ENCODE measurements around the gene ERV3-1. TPM values are rescaled to one million over a fixed set of nuclear protein-coding genes. Genes with fewer than 3 reads are reported as not detected.
"Not testable (repeated sequence)": the region's sequence is repeated elsewhere in the genome, so short reads cannot be mapped to it uniquely, and the experiment has no call there.

Gene ERV3-1
- 19.3 TPM for total RNA-seq

DNA sequence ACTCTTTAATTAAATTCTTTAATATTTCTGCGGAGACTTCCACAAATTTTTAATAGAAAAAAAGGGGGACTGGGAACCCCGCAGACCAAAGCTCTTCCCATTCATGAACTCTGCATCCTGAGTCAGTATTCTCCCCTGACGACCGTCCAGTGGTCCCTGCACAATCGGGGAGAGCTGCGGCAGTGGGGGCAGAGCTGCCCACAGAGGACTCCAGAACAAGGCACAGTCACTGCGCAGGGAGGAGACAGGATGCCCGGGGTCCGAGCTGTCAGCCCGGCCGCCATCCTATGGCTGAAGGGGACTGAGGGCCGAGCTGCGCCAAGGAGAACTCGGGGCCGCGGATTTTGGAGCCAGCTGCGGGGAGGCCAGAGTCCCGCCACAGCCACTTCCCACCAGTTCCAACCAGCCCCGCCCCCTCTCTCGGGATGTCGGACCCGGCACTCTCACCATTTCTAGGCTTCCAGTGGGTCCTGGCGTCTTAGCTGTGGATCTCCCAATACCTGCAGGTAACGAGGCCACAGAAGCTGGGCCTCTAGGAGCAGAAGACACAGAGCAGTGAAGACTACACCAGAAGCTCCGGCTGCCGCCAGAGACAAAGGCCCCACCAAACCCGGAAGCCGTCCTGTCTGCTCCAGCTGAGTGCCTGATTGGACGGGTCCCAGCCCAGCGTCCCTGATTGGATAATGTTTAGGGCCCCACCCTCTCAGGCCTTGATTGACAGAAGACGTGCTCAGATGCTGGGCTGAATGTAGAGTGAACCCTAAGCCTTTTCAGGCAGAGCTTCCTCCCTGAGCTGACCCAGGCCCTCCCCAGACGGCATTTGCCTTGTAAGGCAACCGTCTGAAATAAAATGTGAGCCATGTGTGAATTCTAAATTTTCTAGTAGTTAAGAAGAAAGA lies at the start of gene ERV3-1:
ERV3-1 (minus strand) TSS at position 594 of the 899 bp plus-strand sequence. CDS start 13,661 bp downstream, outside the sequence.
- DNase-seq = peak; percentile 98

DNA sequence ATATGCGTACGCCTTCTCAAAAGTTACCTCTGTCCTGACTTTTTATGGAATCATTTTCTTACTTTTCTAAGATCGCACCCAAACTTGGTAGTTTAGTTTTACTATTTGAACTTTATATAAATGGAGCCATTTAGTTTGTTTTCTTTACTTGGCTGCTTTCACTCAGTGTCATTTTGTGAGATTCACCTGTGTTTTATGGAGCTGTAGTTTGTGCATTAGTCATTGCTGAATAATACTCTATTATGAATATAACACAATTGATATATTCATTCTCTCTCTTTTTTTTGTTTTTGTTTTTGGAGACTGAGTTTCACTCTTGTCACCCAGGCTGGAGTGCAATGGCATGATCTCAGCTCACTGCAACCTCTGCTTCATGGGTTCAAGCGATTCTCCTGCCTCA lies 49.3 kb upstream of the ERV3-1 start:
- DNase-seq = not testable (repeated sequence)

- DNase-seq = not testable (repeated sequence)
These were observed 48.0 kb upstream of the ERV3-1 start for GRCh38 chr7:65054466-65054994.

DNA sequence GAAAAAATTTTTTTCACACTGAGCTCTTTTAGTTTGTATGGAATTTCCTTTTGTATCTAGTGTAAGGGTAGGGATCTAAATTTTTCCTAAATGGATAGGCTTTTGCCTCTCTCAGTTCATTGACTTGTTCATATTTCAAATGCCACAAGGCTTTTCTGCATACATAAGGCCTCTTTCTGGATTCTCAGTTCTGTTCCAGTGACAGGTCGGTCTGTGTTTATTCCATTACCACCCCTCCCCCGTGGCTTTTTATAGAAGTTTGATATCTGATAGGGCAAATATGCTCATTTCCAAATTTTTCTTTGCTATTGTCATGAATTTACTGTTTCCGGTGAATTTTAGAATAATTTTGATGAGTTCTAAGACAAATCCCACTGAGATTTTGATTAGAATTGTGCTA lies 45.2 kb upstream of the ERV3-1 start:
- not testable (repeated sequence) for DNase-seq

DNA sequence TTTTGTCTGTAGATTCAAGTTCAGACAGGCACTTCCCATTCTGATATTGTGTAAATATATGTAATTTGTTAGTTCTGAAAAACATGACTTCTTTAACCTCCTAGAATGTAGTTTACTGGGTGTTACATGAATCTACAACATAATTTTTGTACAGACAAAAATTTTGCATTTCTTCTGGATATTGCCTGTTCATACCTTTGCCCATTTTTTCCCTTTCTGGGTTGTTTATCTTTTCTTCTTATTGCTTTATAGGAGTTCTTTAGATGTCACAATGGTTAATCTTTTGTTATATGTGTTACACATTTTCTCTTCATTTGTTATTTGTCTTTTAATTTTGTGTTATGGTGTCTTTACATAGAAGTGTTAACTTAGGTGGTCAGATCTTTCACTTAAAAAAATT lies 44.7 kb upstream of the ERV3-1 start:
- DNase-seq = not testable (repeated sequence)

DNA sequence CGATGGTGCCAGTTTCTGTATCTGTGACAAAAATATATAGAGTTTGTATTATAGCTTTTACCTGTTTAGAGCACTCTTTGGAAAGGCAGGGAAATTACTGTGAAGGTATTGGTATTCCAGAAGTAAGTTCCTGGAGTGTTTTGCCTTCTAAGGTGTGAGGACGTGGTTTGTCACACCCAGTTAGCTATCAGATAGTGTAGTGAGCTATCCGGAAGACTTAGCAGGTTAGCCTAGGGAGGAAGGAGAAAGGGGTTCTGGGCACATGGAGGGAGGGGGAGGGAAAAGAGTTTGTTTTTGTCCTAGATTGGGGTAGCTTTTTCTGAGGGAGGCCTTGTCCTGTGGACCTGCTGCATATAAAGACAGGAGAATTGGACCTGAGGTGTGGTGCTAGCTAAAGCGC lies 39.8 kb upstream of the ERV3-1 start:
- DNase-seq = not testable (repeated sequence)

DNA sequence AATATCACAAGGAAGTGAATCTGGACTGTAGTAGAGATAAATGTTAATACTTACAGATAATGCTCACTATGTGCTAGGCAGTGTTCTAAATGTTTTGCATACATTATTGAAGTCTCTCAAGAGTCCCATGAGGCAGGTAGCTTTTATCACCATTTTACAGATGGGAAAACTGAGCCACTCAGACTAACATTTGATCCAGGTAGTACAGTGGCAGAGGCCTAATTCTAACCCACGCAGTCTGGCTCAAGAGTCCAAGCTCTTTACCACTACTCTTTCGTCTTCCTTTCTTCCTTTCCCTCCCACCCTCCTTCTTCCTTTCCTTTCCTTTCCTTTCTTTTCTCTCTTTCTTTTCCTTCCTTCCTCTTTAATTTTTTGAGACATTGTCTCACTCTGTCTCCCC lies 39.1 kb upstream of the ERV3-1 start:
- not testable (repeated sequence) for DNase-seq

DNA sequence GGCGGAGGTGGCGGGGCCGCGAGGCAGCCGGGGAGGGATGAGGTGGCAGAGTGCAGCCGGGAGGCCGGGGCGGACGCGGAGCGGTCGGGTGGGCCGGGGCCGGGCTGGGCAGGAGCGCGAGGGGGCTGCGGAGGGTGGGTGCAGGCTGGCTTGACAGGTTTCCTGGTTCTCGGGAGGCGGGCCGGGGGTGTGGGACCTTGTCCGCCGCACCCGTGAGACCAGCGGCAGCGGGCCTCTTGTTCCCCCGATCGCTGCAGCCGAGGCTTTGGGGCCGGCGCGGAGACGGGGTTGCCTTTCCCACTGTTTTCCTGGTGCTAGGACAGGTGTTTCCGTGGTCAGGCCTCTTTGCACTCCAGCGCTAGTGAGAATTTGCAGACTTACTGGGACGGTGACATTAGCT lies 32.3 kb upstream of the ERV3-1 start:
- DNase-seq = peak; percentile 66

DNA sequence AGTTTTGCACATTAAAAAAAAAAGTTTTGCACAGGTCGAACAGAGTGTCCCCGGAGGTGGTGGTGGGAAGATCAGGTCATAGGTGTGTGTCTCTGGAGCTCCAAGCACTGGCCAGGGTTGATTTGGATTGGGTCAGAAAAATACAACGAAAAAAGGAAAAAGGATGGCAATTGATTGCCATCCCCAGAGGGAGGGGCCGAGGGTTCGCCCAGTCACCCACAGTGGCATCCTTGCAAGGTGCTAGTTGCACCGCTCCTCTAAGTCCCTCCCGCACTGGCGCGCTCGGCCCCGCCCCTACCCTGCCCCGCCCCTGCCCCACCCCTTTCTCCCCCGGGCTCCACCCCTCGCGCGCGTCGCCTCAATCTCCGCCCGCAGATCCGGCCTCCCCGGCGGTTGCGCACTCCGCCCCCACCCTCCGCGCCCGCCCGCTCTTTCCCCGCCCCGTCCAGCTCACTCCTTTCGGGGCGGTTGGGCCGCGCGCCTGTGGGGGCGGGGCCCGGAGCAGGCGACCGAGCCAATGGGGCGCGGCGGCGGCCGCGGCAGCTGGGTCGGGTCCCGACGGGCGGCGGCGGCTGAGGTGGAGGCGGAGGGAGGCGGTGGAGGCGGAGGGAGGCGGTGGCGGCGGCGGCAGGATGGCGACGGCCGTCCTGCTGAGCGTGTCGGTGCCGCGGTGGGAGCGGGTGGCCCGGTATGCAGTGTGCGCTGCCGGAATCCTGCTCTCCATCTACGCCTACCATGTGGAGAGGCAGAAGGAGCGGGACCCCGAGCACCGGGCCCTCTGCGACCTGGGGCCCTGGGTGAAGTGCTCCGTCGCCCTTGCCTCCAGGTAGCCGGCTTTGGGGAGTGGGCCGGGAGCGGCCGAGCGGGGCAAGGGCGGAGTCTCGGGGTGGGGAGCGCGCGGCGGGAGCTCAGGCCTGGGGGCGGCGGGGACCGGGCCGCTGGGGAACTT lies 31.5 kb upstream of the ERV3-1 start:
- DNase-seq = peak; percentile 97

DNA sequence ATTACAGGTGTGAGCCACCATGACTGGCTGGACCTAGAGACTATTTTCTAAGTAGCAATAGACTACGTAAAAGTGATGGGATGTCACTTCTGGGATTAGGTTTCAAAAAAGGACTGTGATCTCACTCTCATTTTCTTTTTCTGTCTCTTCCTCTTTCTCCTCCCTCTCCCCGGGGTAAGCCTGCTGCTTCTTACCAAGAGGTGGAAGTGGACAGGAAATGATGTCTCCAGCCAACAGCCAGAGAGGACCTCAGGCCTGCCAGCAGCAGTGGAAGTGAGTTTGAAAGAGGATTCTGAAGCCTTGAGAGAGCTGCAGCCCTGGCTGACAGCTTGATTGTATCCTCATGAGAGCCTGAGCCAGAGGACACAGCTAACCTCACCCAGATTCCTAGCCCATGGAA lies 30.0 kb upstream of the ERV3-1 start:
- peak; percentile 23 for DNase-seq

DNA sequence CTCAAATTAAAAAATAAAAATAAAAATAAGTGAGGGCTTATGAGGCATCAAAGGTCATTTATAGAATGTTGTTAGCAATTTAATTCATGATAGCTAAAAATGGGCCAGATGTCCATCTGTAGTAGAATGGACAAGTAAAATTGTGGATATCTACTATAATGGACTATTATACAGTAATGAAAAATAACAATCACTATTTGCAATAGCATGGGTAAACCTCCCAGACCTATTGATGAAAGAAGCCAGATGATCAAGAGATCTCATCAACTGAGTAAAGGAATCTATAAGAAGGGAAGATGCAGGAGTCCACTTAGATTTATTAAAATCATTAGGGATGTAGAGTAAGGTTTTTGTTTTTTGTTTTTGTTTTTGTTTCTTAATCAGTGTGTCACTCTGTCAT lies 29.0 kb upstream of the ERV3-1 start:
- not testable (repeated sequence) for DNase-seq

GRCh38 chr7:65034120-65034782 lies 27.8 kb upstream of the ERV3-1 start:
- DNase-seq = not testable (repeated sequence)

GRCh38 chr7:65033391-65033790 lies 26.9 kb upstream of the ERV3-1 start:
- DNase-seq = not testable (repeated sequence)

GRCh38 chr7:65025023-65025422 lies 18.5 kb upstream of the ERV3-1 start:
- not testable (repeated sequence) for DNase-seq

- not testable (repeated sequence) for DNase-seq
These were observed 14.5 kb upstream of the ERV3-1 start for GRCh38 chr7:65020978-65021377.

GRCh38 chr7:65009881-65010280 lies 3.4 kb upstream of the ERV3-1 start:
- DNase-seq = not testable (repeated sequence)

DNA sequence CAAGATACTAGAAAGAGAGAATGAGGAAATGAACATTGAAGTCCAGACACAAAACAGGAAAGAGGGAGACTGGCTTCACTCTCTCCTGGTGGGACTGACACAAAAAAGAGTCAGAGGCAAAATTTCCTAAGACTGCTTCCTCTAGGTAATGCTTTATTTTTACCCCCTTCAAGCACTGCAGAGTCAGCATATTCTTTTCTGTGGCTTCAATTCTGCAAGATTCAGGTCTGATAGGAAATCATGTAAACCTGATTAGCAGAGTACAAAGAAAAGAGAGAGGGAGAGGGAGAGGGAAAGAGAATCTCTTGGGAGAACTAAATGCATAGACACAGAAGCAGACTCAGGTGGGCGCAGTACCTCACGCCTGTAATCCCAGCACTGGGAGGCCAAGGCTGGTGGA lies 2.9 kb upstream of the ERV3-1 start:
- not testable (repeated sequence) for DNase-seq

DNA sequence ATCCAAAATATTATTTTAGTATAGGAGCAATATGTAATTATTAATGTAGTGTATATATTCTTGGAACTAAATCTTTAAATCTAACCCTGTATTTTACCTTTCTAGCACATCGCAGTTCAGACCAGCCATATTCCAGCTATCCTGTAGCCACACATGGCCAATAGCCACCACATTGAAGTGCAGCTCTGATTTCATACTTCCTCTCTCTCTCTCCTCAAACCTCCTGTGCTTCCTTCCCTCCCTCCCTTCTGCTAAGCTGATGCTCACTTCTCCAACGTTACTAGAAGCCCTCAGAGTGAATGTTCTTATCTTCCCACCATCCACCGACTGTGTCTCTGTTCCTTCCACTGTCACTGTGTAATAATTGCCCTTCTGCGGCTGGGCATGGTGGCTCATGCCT lies 549 bp upstream of the ERV3-1 start:
- DNase-seq = peak; percentile 4

- no peak for DNase-seq
These were observed 1.9 kb downstream of the ERV3-1 start for GRCh38 chr7:65004575-65004974.

DNA sequence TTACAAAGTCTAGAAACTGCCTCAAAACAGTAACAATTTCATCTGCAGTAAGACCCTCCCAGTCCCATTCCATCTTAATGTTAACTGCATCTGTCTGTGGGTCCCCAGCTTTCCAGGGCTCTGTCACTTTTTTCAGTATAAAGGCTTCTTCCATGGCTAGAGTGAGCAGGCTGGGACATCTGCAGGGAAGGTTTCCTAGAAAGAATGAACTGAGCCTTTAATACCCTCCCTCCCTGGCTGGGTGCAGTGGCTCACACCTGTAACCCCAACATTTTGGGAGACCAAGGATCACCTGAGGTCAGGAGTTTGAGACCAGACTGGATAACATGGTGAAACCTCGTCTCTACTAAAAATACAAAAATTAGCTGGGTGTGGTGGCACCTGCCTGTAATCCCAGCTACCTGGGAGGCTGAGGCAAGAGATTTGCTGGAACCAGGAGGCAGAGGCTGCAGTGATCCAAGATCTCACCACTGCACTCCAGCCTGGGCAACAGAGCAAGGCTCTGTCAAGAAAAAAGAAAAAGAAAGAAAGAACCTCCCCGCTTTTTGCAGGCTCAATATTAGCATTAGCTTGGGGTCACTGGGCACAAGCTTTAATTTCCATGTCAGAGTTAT lies 3.4 kb downstream of the ERV3-1 start:
- DNase-seq = no peak

- DNase-seq = no peak
These were observed 5.1 kb downstream of the ERV3-1 start for GRCh38 chr7:65001291-65001814.

All from tongue (tissue), 2 donors.